ENCODE results near the gene GALNT16.

GALNT16 gene

GRCh38 chr14:69404478-69404877, 144.5 kb downstream of the GALNT16 start:
- Histone ChIP-seq H3F3A (ENCODE audit: low read depth) (no peaks in the 10 kb centered on the region), H3K4me3 (ENCODE audit: low read length, poor library complexity, severe bottlenecking) (peak overlapping the region; percentile 56), H3K36me3 (ENCODE audit: insufficient read depth, low read length) (no peaks in the 10 kb centered on the region), H3K9ac (ENCODE audit: low read depth, low read length, poor library complexity, severe bottlenecking) (no peak overlapping the region), H4K20me1 (ENCODE audit: insufficient read depth, low read length, poor library complexity, severe bottlenecking) (peaks cover 44% of the 10 kb centered on the region), H2AFZ (ENCODE audit: low read length) (no peak overlapping the region), H3K79me2 (ENCODE audit: insufficient read depth, low read length) (peaks cover 85% of the 10 kb centered on the region), H3K4me1 (ENCODE audit: insufficient read depth, low read length, poor library complexity, severe bottlenecking) (peaks cover 50% of the 10 kb centered on the region), H3K9me2 (replicated peaks; ENCODE audit: low read depth, low read length) (no peaks in the 10 kb centered on the region), H3K27me3 (ENCODE audit: insufficient read depth, low read length, poor library complexity, severe bottlenecking) (no peaks in the 10 kb centered on the region), H3K4me2 (ENCODE audit: low read depth, low read length, poor library complexity, severe bottlenecking) (peak overlapping the region; percentile 94), H3K9me3 (ENCODE audit: insufficient read depth, low read depth, low read length) (no peaks in the 10 kb centered on the region)
- TF ChIP-seq EZH2phosphoT487 (IDR thresholded peaks at IDR 0.05; ENCODE audit: borderline replicate concordance) = no peak
- no peak for TF ChIP-seq CTCF (conservative IDR thresholded peaks at IDR 0.05; ENCODE audit: low read length)

- no peak overlapping the region for H2AFZ ChIP-seq (ENCODE audit: low read length)
- H3K9ac ChIP-seq (ENCODE audit: low read depth, low read length, poor library complexity, severe bottlenecking) = no peak overlapping the region
- no peaks in the 10 kb centered on the region for H3K9me2 ChIP-seq (replicated peaks; ENCODE audit: low read depth, low read length)
- H3K9me3 ChIP-seq (ENCODE audit: insufficient read depth, low read depth, low read length) = no peaks in the 10 kb centered on the region
- no peaks in the 10 kb centered on the region for H3F3A ChIP-seq (ENCODE audit: low read depth)
- H3K36me3 ChIP-seq (ENCODE audit: insufficient read depth, low read length) = no peaks in the 10 kb centered on the region
- peaks cover 42% of the 10 kb centered on the region for H4K20me1 ChIP-seq (ENCODE audit: insufficient read depth, low read length, poor library complexity, severe bottlenecking)
- peaks cover 49% of the 10 kb centered on the region for H3K4me1 ChIP-seq (ENCODE audit: insufficient read depth, low read length, poor library complexity, severe bottlenecking)
- TF ChIP-seq CTCF (conservative IDR thresholded peaks at IDR 0.05; ENCODE audit: low read length) (no peak), EZH2phosphoT487 (IDR thresholded peaks at IDR 0.05; ENCODE audit: borderline replicate concordance) (no peak)
- H3K4me3 ChIP-seq (ENCODE audit: low read length, poor library complexity, severe bottlenecking) = no peak overlapping the region
- H3K4me2 ChIP-seq (ENCODE audit: low read depth, low read length, poor library complexity, severe bottlenecking) = peak overlapping the region; percentile 94
- H3K79me2 ChIP-seq (ENCODE audit: insufficient read depth, low read length) = peaks cover 85% of the 10 kb centered on the region
- no peaks in the 10 kb centered on the region for H3K27me3 ChIP-seq (ENCODE audit: insufficient read depth, low read length, poor library complexity, severe bottlenecking)
These were observed 144.9 kb downstream of the GALNT16 start for GRCh38 chr14:69404883-69405282.

GRCh38 chr14:69405762-69406161, 145.8 kb downstream of the GALNT16 start:
- no peak for TF ChIP-seq CTCF (conservative IDR thresholded peaks at IDR 0.05; ENCODE audit: low read length)
- no peak for TF ChIP-seq EZH2phosphoT487 (IDR thresholded peaks at IDR 0.05; ENCODE audit: borderline replicate concordance)
- Histone ChIP-seq H3K36me3 (ENCODE audit: insufficient read depth, low read length) (no peaks in the 10 kb centered on the region), H3K27me3 (ENCODE audit: insufficient read depth, low read length, poor library complexity, severe bottlenecking) (no peaks in the 10 kb centered on the region), H3K9me2 (replicated peaks; ENCODE audit: low read depth, low read length) (no peaks in the 10 kb centered on the region), H2AFZ (ENCODE audit: low read length) (no peak overlapping the region), H3K4me1 (ENCODE audit: insufficient read depth, low read length, poor library complexity, severe bottlenecking) (peaks cover 46% of the 10 kb centered on the region), H3K4me2 (ENCODE audit: low read depth, low read length, poor library complexity, severe bottlenecking) (peak overlapping the region; percentile 4), H3K9ac (ENCODE audit: low read depth, low read length, poor library complexity, severe bottlenecking) (no peak overlapping the region), H3K79me2 (ENCODE audit: insufficient read depth, low read length) (peaks cover 85% of the 10 kb centered on the region), H3K9me3 (ENCODE audit: insufficient read depth, low read depth, low read length) (no peaks in the 10 kb centered on the region), H4K20me1 (ENCODE audit: insufficient read depth, low read length, poor library complexity, severe bottlenecking) (peaks cover 34% of the 10 kb centered on the region), H3K4me3 (ENCODE audit: low read length, poor library complexity, severe bottlenecking) (no peak overlapping the region), H3F3A (ENCODE audit: low read depth) (no peaks in the 10 kb centered on the region)

Data from Loucy (cell line).